HEK293T (cell line): ENCODE results near the gene EPB41L4B.

Experiments used
- FOXM1 ChIP-seq: fragments of 450-650 bp; IDR thresholded peaks from 2 replicates; pipeline ENCODE4 v1.6.1; 2017; ENCODE audit warnings: mild to moderate bottlenecking, borderline replicate concordance
- HDGF ChIP-seq: fragments of 450-650 bp; IDR thresholded peaks from 2 replicates; pipeline ENCODE4 v1.6.1; 2017; ENCODE audit warnings: antibody characterized with exemption, borderline replicate concordance

GRCh38 chr9:109252291-109252690, 68.6 kb downstream of the EPB41L4B start:
- TF ChIP-seq HDGF = no peak
- no peak for TF ChIP-seq FOXM1
